Stimulated activated CD4-positive, alpha-beta T cell treated with anti-CD3 and anti-CD28 coated beads, Interleukin-1b, Interleukin-23, amount 100 ng/mL, for 24 hours (primary cell): ENCODE data around the gene DOCK4.
A peak's percentile ranks its signal among the peaks of the same experiment; 100 is the strongest.

Experiments
- DNase-seq, 4 experiments: peaks; one replicate each; pipeline ENCODE4 v3.0.0-alpha.2; 2020; ENCODE audit warnings: low read depth in 4 of 4, low spot score in 1 of 4

DOCK4 gene

DNA sequence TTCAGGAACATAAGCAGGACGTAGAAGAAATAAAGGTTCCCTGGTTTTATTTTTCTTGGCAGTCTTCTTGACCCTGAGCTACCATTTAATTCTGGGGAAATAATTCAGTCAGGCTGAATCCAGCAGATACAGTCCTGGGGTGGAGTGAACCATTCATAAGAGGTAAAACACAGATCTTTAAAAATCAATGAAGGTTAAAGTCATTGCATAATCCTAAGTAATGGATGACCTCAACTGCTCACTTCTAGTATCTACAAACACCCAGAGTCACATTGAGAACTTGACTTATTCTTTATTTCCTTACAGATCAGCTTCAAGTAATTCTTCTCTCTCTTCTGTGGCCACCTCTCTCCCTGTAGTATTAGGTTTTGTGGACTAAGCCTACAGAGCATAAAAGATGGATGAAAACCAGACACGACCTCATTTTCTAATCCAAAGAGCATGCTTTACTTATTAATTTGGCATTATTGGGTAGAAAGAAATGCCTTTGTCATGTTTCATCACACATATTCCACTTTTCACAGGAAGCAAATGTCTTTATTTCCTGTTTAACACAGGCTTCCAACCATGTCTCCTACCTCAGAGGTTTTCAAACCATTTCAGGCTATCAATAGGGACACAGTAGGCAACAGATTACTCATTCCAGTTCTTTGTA is 461.6 kb downstream of the DOCK4 start:
- DNase-seq: no peak

GRCh38 chr7:111743244-111743847 is 462.9 kb downstream of the DOCK4 start:
- no peak for DNase-seq

DNA sequence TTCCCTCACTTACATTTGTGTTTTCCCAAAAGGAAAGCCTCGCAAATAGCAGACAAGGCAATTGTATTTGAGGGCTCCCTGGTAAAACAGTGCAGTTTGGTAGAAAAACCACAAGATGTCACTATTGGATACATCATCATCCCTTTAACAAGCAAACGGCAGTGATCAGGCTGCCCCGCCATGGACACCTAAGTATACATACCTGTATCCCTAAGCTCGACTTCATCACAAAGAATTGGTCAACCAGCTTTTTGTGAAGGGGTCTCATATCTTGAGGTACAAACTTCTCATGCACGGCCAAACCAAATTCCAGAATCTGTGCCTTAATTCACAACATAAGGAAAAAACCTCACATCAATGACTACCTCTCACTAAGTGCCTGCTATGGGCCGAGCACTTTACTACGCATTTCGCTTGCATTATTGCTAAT is 464.4 kb downstream of the DOCK4 start:
- peak in 2 of 4 experiments; percentile 3 to 7 for DNase-seq

DNA sequence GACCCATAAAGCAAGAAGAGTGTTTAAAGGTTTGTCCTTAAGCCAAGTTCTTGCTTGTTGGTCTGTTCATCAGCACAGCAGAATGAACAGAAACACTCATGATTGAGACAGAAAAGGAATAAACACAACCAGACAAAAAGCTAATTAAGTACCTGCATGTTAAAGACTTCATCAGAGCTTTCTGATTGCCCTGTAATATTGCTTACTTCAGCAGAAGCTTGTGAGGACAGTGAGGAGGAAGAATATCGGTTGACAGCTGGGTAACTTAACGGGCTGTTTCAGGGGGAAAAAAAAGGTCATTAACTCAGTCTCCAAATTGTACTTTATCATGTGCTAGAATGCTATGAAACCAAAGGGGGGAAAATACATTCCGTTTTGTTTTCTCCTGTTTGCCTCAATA is 465.3 kb downstream of the DOCK4 start:
- no peak for DNase-seq

GRCh38 chr7:111736552-111736874 is 469.7 kb downstream of the DOCK4 start:
- no peak for DNase-seq

- DNase-seq: peak; percentile 8 to 47 (median 32)
Measured at GRCh38 chr7:111735661-111736551, 470.3 kb downstream of the DOCK4 start.

DNA sequence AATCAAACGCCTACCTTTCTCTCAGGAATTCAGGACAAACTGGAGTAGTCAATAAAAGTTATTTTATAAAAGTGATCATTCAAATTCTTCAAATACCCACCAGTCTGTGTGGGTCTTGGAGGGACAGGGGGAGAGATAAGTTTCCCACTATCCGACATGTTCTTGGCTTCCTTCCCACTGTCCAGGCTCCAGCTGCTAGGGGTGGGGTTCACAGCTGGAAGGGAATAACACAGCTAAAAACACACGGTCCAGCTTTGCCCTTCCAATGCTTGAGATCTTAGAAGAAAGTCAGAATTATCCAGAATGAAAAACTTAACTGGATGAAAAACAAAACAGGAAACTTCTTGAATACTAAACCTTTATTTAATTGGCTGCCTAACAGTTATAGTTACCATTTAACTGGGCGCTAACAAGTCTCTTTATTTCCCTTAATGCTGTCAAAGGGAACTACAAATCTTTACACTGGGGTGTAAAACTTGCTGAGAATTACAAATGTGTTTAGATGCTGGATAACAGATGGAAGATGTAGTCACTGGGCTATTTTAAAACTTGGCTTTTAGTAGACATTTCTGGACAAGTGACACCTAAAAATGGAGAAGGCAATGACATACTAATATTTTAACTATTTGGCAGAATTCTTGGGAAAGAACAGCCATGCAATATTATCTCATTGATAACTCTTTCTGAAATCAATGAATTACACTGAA is 471.1 kb downstream of the DOCK4 start:
- no peak for DNase-seq

- DNase-seq: no peak
Measured at GRCh38 chr7:111732923-111733322, 473.3 kb downstream of the DOCK4 start.

- no peak for DNase-seq
Measured at GRCh38 chr7:111730476-111731300, 475.5 kb downstream of the DOCK4 start.

DNA sequence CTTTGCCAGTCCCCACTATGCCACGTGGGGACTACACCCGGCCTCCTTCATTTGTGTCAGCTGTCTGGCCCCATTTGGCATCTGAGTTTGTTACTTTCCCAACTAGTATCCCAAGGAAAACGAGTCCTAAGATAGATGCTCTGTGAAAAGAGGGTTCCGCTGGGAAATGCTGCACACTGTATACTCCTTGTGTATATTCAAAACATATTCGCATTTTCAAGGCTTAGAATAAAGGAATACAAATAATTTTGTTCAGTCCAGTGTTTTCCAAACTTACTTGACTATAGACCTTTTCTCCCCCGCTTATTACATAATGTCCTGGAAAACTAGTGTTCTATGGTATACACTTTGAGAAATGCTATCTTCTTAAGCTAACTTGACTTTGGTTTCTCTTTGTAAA is 476.1 kb downstream of the DOCK4 start:
- DNase-seq: no peak

DNA sequence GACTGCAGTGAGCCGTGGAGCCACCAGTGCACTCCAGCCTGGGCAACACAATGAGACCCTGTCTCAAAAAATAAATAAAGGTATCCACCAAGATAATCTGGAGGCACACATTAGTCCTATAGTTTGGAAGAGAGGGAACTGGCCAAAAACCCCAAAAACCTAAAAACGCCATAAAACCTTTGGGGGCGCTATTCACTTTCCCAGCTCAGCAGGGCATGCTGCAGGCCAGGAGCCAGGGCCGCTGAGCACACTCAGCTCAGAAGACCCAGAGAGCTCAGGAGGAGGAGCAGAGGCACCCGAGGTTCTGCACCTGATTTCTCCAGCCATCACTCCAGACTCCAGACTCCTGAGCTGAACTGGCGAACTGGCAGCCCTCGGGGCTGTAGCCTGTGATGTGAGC is 476.7 kb downstream of the DOCK4 start:
- no peak for DNase-seq

DNA sequence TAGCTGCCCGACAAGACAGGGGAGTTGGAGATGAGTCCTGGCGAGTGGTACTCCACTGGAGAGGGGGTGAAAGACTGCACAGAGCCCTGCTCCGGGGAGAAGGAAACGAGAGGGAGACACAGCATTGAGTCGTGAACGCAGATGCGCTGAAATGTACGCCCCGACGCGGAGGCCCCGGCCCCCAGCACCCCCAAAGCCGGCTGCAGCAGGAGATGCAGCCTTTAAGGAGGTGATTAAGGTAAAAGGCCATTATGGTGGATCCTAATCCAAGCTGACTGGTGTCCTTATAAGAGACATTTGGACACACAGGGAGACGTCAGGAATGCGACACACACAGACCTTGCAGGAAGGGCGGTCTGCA is 477.6 kb downstream of the DOCK4 start:
- DNase-seq: no peak

GRCh38 chr7:111727905-111728634 is 478.1 kb downstream of the DOCK4 start:
- DNase-seq: no peak

DNA sequence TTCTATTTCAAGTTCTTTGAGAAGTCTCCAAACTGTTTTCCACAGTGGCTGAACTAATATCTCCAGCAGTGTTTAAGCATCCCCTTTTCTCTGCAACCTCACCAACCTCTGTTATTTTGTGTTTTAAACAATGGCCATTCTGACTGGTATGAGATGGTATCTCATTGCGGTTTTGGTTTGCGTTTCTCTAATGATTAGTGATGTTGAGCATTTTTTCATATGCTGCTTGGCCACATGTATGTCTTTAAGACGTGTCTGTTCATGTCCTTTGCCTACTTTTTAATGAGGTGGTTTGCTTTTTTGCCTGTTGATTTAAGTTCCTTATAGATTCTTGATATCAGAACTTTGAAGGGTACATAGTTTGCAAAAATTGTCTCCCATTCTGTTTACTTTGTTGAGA is 487.3 kb downstream of the DOCK4 start:
- DNase-seq: no peak

- DNase-seq: no peak
Measured at GRCh38 chr7:111711426-111712065, 494.7 kb downstream of the DOCK4 start.

- DNase-seq: no peak
Measured at GRCh38 chr7:111710839-111711380, 495.3 kb downstream of the DOCK4 start.

DNA sequence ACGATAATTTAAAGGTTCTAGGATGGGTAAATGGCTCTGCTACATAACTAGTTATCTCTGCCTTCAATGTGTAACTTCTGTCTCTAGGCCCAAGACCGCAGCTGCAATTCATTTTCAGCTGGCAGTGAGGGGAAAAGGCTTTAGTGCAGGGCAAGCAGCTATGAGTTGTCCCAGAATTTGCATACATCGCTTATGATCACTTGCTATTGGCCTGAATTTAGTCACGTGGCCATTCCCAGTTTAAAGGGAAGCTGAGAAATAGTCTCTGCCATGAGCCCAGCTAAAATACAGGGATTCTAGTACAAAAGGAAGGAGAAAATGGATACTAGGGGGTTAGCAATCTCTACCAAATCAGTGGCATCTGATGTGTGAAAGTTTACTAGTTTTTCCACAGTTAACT is 498.1 kb downstream of the DOCK4 start:
- no peak for DNase-seq

- DNase-seq: no peak
Measured at GRCh38 chr7:111705807-111706206, 500.4 kb downstream of the DOCK4 start.

DNA sequence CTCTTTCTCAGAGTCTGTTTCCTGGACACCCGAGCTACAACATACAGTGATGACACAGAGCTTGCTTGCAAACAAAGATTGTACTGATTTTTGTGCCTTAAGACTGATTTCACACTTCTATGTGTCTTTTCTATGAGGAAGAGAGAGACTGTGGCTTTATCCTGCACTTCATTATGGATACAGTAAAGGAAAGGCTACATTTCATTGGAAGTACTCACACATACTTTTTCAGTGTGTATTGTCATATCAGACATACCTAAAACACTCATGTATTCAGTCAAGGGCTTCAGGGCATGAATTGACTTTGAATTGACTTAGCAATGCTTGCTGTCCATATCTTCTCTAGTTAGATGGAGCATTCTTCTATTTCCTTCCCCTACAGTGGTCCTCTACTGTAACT is 508.4 kb downstream of the DOCK4 start:
- DNase-seq: no peak
